Central memory CD4-positive, alpha-beta T cell (primary cell): ENCODE measurements around the gene SLC12A1.

Experiments
- DNase-seq: peaks from one replicate; pipeline ENCODE4 v3.0.0; 2022

The SLC12A1 gene

GRCh38 chr15:48244921-48245320 lies 38.8 kb downstream of the SLC12A1 start:
- DNase-seq, result no peak

- no peak for DNase-seq
Observed at GRCh38 chr15:48248414-48248813, 42.3 kb downstream of the SLC12A1 start.

- DNase-seq, result no peak
Observed at GRCh38 chr15:48250640-48251076, 44.6 kb downstream of the SLC12A1 start.

DNA sequence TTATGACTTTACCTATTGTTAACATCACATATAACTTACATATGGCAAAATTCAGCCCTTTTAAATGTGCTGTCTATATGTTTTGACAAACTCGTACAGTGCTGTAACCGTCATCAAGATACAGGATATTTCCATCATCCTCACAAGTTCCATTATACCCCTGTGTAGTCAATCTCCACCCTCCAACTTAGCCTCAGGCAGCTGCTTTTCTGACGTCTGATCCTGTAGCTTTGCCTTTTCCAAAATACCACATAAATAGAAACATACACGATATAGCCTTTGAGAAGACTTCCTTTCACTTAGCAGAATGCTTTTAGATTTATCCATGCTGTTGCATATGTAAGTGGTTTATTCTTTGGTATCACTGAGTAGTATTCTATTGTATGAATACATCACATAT lies 47.1 kb downstream of the SLC12A1 start:
- DNase-seq, result no peak

- no peak for DNase-seq
Observed at GRCh38 chr15:48265135-48265534, 59.0 kb downstream of the SLC12A1 start.

- no peak for DNase-seq
Observed at GRCh38 chr15:48266024-48266689, 60.1 kb downstream of the SLC12A1 start.

DNA sequence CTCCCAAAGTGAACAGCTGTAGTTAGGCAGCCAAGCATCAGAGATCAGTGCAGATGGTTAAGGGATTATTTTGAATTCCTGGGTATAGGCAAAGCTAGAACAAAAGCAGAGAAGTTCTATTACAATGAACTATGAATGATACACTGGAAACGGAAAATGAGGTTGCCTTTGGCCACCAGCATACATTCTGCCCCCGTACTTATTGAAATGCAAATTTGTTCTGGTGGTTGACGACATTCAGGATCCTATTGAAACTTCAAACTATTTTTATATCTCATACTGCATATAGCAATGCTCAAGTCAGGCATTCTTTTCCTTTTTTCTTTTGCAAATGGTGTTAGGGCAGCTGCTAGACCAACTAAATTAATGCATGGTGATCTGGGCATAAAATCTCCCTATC lies 61.7 kb downstream of the SLC12A1 start:
- DNase-seq, result no peak

- DNase-seq, result no peak
Observed at GRCh38 chr15:48273049-48273448, 66.9 kb downstream of the SLC12A1 start.

GRCh38 chr15:48278666-48279065 lies 72.6 kb downstream of the SLC12A1 start:
- no peak for DNase-seq

- DNase-seq, result no peak
Observed at GRCh38 chr15:48279608-48280007, 73.5 kb downstream of the SLC12A1 start.

GRCh38 chr15:48281674-48282073 lies 75.6 kb downstream of the SLC12A1 start:
- no peak for DNase-seq

DNA sequence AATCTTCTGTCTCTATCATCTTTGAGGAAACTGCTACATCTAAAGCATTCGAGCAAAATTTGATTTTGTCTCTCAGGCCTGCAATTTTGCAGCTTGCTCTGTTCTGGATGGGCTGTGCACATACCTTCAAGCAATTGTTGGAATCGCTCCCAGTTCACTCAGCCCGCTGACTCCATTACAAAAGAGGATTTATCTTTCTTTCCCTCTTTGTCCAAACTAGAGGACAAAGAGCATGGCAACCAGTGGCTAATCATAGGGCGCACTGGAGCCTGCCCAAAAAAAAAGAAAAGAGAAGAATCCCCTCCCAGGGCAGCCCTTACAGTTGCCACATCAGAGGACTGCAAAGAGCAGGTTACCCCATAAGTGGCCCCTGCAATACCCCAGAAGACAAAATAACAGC lies 76.1 kb downstream of the SLC12A1 start:
- DNase-seq, result no peak

- DNase-seq, result no peak
Observed at GRCh38 chr15:48283396-48284145, 77.5 kb downstream of the SLC12A1 start.

DNA sequence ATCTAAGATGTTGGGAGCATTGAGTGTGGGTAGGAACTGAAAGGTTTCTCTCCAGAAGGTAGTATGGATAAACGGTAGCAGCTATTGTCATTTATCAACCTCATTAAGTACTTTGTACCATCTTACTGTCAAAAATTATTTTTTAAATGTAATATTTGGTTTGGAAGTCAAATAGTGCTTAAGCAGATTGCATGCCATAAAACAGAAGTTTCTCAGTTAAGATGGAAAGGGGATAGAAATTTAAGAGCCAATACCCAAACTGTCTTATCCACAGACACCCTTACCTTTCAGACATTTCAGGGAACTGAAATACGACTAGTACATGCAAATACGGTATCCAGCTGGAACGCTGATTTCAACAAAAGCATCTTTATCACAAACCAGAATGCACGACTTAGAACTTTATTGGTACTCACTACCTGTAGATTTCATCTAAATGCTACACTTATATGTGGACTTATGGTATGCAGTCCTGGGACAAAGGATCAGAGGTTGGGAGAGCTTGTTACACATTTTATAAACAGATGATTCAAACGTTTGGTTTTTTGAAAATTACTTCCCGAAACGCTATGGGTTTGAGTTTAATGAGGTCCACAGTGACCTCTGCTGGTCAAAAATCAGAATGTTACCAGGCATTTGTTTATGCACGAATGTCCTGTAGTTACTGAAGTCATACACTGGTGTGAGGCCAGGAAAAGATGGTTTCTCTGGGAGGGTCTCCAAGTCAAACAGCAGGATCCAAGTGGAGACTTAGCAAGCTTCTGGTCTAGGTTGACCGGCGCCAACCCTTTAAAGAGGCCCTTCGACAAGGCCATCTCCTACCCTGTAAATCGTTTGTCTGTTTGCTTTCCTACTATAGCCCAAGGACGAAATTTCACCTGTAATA lies 79.5 kb downstream of the SLC12A1 start:
- peak; percentile 17 for DNase-seq

DNA sequence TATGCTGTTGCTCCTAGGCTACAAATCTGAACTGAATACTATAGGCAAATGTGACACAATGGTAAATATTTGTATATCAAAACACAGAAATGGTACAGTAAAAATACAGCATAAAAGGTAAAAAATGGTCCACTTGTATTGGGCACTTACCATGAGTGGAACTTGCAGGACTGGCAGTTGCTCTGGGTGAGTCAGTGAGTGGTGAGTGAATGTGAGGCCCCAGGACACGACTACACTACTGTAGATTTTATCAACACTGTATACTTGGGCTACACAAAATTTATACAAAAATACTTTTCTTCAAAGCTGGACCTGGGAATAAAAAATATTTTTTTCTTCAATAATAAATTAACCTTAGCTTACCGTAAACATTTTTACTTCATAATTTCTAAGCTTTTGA lies 83.5 kb downstream of the SLC12A1 start:
- no peak for DNase-seq

DNA sequence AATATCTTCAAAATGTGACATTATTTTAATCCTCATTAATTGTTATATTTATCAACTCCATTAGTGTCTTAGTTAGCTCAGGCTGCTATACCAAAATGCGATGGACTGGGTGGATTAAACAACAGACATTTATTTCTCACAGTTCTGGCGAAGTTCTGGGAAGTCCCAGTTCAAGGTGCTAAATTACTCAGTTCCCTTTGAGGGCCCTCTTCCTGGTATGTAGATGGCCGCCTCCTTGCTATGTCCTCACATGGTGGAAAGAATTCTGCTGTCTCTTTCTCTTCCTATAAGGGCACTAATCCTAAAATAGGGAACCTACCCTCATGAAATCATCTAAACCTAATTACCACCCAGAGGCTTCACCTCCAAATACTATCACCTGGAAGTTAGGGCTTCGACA lies 86.4 kb downstream of the SLC12A1 start:
- no peak for DNase-seq

- DNase-seq, result no peak
Observed at GRCh38 chr15:48297668-48298067, 91.6 kb downstream of the SLC12A1 start.

GRCh38 chr15:48298914-48299313 lies 92.8 kb downstream of the SLC12A1 start:
- DNase-seq, result no peak

GRCh38 chr15:48300038-48300437 lies 93.9 kb downstream of the SLC12A1 start:
- no peak for DNase-seq

- DNase-seq, result no peak
Observed at GRCh38 chr15:48304398-48304797, 98.3 kb downstream of the SLC12A1 start.

DNA sequence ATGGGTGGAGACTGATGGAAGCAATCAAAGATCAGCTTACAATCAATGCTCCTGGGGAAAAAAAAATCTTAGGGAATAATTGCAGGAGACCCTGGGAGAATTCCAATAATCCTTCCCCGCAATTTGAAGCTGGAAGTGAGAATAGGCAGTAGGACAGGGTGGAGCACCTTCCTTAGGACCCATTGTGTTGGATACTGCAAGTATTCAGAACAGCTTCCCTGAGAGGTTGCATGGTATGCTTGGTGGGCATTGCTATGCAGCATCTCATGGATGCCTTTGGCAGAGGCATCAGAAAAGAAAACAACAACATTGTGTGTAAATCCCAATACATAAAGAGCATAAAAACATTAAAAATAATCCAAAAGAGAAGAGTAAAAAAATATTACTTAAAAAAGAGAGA lies 100.5 kb downstream of the SLC12A1 start:
- DNase-seq, result no peak

DNA sequence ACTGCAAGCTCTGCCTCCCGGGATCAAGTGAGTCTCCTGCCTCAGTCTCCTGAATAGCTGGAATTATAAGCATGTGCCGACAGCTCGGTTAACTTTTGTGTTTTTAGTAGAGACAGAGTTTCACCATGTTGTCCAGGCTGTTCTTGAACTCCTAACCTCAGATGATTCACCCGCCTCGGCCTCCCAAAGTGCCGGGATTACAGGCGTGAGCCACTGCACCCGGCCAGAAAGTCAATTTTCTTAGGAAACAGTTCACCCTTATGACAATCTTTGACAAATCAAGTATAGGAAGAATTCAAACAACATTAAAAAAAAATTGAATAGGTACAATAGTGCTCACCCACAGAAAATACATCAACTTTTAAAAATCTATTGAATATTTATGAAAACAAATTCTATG lies 101.5 kb downstream of the SLC12A1 start:
- DNase-seq, result no peak

DNA sequence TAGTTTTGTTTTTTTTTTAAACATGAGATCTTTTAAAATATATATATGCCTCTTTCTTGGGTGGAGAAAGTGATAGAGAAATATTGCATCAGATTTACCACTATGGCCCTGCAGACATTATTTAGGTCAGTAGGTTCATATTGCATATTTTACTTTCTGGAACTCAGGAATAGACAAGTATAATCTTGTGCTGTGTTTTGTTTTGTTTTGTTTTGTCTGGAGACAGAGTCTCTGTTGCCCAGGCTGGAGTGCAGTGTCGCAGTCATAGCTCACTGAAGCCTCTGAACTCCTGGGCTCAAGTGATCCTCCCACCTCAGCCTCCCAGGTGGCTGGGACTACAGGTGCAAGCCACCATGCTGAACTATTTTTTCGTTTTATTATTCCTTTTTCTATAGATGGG lies 103.6 kb downstream of the SLC12A1 start:
- DNase-seq, result no peak

DNA sequence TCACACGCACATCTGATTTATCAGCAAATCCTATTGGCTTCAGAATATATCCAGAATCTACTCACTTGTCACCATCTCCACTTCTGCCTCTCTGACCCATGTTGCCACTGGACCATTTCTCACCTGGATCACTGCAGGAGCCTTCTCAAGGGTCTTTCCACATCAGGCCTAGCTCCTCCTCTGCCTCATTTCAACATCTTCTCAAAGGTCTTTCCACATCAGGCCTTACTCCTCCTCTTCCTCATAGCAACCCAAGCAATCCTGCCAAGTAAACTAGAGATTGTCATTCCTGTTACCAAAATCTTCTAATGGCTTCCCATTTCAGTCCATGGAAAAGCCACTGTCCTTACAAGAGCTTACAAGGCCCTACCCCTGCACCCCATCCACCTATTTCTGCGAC lies 107.1 kb downstream of the SLC12A1 start:
- no peak for DNase-seq
